Panc1 (cell line): ENCODE results near the gene ZNF165. TPM values are rescaled to one million over a fixed set of nuclear protein-coding genes. Genes with fewer than 3 reads are reported as not detected.

ENCODE experiments used
- ATAC-seq: fragments of 200-7000 bp; cut with Tn5 transposase; 2 replicates; pipeline ENCODE4 v1.9.1; 2020; ENCODE audit warnings: mild to moderate bottlenecking, moderate library complexity
- BruUV-seq: library from RNA; stranded (reverse); fragments of 400-500 nt; replicated peaks from 2 replicates; lab custom pipeline; 2021; lab: Mats Ljungman, UMichigan
- CTCF ChIA-PET: fragments of 300-600 bp; sonication (Branson Sonifier 250); formaldehyde crosslinking; loops from one replicate; lab custom pipeline; 2022; ENCODE audit warnings: antibody characterized with exemption; lab: Charles Lee
- POLR2A ChIA-PET: fragments of 300-600 bp; sonication (Branson Sonifier 250); formaldehyde crosslinking; loops from one replicate; lab custom pipeline; 2022; ENCODE audit warnings: antibody characterized with exemption; lab: Charles Lee
- DNase-seq: peaks from one replicate; pipeline ENCODE4 v3.0.0-alpha.2; 2010; ENCODE audit warnings: low read depth, low spot score
- H3K27ac ChIP-seq: 2 replicates; pipeline ENCODE4 v1.5.1; 2011; ENCODE audit warnings: mild to moderate bottlenecking, low read length, inconsistent platforms
- H3K27me3 ChIP-seq: fragments of 200-500 bp; sonication (Bioruptor generic); 2 replicates; pipeline ENCODE4 v1.6.0; 2014; ENCODE audit warnings: low read length, inconsistent platforms; ENCODE audit not compliant: control insufficient read depth, insufficient read depth
- H3K36me3 ChIP-seq: fragments of 200-500 bp; sonication (Bioruptor generic); 2 replicates; pipeline ENCODE4 v1.5.1; 2014; ENCODE audit warnings: inconsistent platforms, mild to moderate bottlenecking, low read length, moderate library complexity; ENCODE audit not compliant: control insufficient read depth, insufficient read depth
- H3K4me1 ChIP-seq: 2 replicates; pipeline ENCODE4 v1.5.1; 2011; ENCODE audit warnings: inconsistent platforms, mild to moderate bottlenecking, low read length, moderate library complexity; ENCODE audit not compliant: control insufficient read depth, insufficient read depth
- H3K4me3 ChIP-seq, 2 experiments: 2 replicates each; pipeline ENCODE4 v1.5.1; 2011 to 2012; ENCODE audit warnings: low read depth in 2 of 2, low read length in 2 of 2, mild to moderate bottlenecking in 2 of 2, inconsistent platforms in 1 of 2, moderate library complexity in 1 of 2
- H3K9me3 ChIP-seq: fragments of 200-500 bp; sonication (Bioruptor generic); 2 replicates; pipeline ENCODE4 v1.5.1; 2014; ENCODE audit warnings: low read depth, mild to moderate bottlenecking, inconsistent platforms, low read length, moderate library complexity; ENCODE audit not compliant: control insufficient read depth, insufficient read depth
- POLR2AphosphoS5 ChIP-seq: IDR thresholded peaks from 2 replicates; pipeline ENCODE4 v1.6.1; 2012; ENCODE audit warnings: mild to moderate bottlenecking, low read depth, low read length, moderate library complexity
- SIN3A ChIP-seq: IDR thresholded peaks from 2 replicates; pipeline ENCODE4 v1.6.1; 2012; ENCODE audit warnings: low read depth, mild to moderate bottlenecking, low read length, moderate library complexity, borderline replicate concordance; ENCODE audit not compliant: insufficient read depth
- TCF7L2 ChIP-seq: IDR thresholded peaks from 2 replicates; pipeline ENCODE4 v1.6.1; 2011; ENCODE audit warnings: mild to moderate bottlenecking, low read depth, low read length, inconsistent platforms
- in situ Hi-C: cut with HindIII; loops from 2 replicates; pipeline ENCODE4 v1.10.0; 2016; ENCODE audit warnings: low sequenced_read_pairs, low pct_unique_long_range_greater_than_20kb
- intact Hi-C: fragments of 100-400 bp; cut with micrococcal nuclease; formaldehyde crosslinking; loops from one replicate; pipeline ENCODE4 v1.10.0; 2022; ENCODE audit not compliant: unreplicated experiment
- total RNA-seq: library from RNA; stranded (reverse); gene quantifications from one replicate; pipeline ENCODE4 v1.2.1, GENCODE V29; 2021; ENCODE audit not compliant: unreplicated experiment
- TF ChIP-seq, protein P1 (sequence below), 2 experiments: IDR thresholded peaks; 2 replicates each; pipeline ENCODE4 v1.6.1; 2011 to 2012; ENCODE audit warnings: low read depth in 2 of 2, control low read depth in 1 of 2, low read length in 1 of 2, mild to moderate bottlenecking in 1 of 2, moderate library complexity in 1 of 2; ENCODE audit not compliant: insufficient read depth in 1 of 2
- TF ChIP-seq, protein P2 (sequence below): fragments of 450-650 bp; IDR thresholded peaks from 2 replicates; pipeline ENCODE4 v1.5.1; 2017; ENCODE audit warnings: mild to moderate bottlenecking

Gene ZNF165
- total RNA-seq, 1 experiment from 2014 or later = 4.2 TPM

DNA sequence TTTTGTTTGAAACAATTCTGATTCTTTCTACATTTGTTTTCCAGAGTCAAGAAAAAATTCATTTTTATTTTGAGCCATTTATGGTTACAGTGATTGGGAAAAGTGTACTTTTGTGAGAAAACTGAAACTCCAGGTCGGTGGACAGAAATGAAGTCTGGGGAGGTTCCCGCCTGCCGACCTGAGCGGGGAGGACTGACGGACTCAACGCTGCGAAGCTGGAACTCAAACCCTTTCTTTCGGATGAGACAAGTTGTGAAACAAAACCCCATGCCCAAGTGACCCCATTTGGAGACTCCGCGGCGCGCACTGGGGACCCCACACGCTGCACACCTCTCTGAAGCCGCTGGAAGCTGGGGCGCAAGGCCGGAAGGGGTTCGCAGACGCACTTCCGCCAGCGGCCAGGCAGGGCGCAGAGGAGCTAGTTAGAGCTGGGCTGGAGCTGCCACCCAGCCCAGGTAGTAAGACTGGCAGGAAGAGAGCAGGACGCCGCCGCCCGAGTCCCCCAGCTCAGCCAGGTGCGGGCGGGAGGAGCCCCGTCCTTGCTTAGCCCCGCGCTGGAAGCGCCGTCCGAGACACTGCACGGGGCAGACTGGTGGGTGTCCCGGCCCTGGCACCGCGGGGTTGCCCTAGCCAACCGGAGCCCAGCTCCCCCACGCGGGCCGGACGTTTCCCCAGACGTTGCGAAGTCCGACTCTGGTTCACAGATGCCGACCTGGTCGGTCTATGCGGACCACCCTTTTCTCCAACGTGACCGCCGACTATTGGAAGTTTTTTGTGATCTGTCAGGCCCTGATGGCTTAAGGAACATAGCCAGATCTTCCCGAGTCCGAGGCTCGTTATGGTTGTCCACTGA, 24.2 kb downstream of the ZNF165 start:
- TF ChIP-seq, protein P1, sequence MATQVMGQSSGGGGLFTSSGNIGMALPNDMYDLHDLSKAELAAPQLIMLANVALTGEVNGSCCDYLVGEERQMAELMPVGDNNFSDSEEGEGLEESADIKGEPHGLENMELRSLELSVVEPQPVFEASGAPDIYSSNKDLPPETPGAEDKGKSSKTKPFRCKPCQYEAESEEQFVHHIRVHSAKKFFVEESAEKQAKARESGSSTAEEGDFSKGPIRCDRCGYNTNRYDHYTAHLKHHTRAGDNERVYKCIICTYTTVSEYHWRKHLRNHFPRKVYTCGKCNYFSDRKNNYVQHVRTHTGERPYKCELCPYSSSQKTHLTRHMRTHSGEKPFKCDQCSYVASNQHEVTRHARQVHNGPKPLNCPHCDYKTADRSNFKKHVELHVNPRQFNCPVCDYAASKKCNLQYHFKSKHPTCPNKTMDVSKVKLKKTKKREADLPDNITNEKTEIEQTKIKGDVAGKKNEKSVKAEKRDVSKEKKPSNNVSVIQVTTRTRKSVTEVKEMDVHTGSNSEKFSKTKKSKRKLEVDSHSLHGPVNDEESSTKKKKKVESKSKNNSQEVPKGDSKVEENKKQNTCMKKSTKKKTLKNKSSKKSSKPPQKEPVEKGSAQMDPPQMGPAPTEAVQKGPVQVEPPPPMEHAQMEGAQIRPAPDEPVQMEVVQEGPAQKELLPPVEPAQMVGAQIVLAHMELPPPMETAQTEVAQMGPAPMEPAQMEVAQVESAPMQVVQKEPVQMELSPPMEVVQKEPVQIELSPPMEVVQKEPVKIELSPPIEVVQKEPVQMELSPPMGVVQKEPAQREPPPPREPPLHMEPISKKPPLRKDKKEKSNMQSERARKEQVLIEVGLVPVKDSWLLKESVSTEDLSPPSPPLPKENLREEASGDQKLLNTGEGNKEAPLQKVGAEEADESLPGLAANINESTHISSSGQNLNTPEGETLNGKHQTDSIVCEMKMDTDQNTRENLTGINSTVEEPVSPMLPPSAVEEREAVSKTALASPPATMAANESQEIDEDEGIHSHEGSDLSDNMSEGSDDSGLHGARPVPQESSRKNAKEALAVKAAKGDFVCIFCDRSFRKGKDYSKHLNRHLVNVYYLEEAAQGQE (IDR thresholded peaks at IDR 0.05; ENCODE audit: insufficient read depth in 1 of 2, low read depth in 2 of 2, low read length in 1 of 2) = 0 out of 4 replicates have a peak, but pooled peaks of 1 of the 2 experiments have one; percentile 28
- TF ChIP-seq TCF7L2 (peak; percentile 39; the same call in 1 of the 2 replicates), SIN3A (peak; percentile 60; the same call in 1 of the 2 replicates), POLR2AphosphoS5 (peak; percentile 94)
- TF ChIP-seq, protein P2, sequence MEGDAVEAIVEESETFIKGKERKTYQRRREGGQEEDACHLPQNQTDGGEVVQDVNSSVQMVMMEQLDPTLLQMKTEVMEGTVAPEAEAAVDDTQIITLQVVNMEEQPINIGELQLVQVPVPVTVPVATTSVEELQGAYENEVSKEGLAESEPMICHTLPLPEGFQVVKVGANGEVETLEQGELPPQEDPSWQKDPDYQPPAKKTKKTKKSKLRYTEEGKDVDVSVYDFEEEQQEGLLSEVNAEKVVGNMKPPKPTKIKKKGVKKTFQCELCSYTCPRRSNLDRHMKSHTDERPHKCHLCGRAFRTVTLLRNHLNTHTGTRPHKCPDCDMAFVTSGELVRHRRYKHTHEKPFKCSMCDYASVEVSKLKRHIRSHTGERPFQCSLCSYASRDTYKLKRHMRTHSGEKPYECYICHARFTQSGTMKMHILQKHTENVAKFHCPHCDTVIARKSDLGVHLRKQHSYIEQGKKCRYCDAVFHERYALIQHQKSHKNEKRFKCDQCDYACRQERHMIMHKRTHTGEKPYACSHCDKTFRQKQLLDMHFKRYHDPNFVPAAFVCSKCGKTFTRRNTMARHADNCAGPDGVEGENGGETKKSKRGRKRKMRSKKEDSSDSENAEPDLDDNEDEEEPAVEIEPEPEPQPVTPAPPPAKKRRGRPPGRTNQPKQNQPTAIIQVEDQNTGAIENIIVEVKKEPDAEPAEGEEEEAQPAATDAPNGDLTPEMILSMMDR = peak; percentile 77
- CTCF ChIA-PET = interaction anchor here (0.5 to 0.6 kb wide), 2 partner anchors 8 to 30 kb away, joined by 3 to 5 read pairs; no protein-coding TSS in a partner anchor
- peaks cover 9% of the 10 kb centered on the region for H3K4me1 ChIP-seq
- peak overlapping the region; percentile 95 for H3K27ac ChIP-seq
- DNase-seq (no peak), ATAC-seq (peak; percentile 100)
- POLR2A ChIA-PET = interaction anchor here (0.5 kb wide), 1 partner anchor 268 kb away, joined by 7 read pairs; no protein-coding TSS in a partner anchor
- in situ Hi-C loops (no loop called here), intact Hi-C loops (no loop called here)
- peak overlapping the region; percentile 68 to 71 for H3K4me3 ChIP-seq
- H3K36me3 ChIP-seq = no peaks in the 10 kb centered on the region
- BruUV-seq = no TSS peak
- H3K27me3 ChIP-seq = no peaks in the 10 kb centered on the region
- H3K9me3 ChIP-seq = no peaks in the 10 kb centered on the region

DNA sequence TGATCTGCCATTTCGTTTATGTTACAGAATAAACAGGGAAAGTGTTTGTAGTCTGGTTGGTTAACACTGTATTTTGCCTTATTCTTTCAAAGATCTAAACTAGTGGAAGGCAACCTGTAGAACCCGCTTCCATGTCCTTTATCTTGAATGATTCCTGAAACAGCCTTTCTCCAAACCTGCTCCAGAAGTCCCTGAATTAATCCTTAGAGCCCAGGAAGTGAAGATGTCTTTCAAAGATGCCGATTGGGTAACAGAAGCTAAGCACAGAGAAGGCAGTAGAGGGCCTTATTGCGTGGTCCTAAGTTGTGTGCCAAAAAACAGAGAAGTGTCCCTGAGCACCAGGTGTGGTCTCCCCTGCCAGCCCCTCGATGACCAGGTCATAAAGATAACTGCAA, 24.9 kb downstream of the ZNF165 start:
- Histone ChIP-seq H3K36me3 (no peaks in the 10 kb centered on the region), H3K27me3 (no peaks in the 10 kb centered on the region), H3K4me1 (peaks cover 9% of the 10 kb centered on the region), H3K9me3 (no peaks in the 10 kb centered on the region), H3K27ac (peak overlapping the region; percentile 95), H3K4me3 (peak overlapping the region; percentile 68 to 71)
- TF ChIP-seq, protein P1 (IDR thresholded peaks at IDR 0.05; ENCODE audit: insufficient read depth in 1 of 2, low read depth in 2 of 2, low read length in 1 of 2) = no peak
- TF ChIP-seq, protein P2 = no peak
- TF ChIP-seq POLR2AphosphoS5 = no peak
- POLR2A ChIA-PET = no interaction called here
- CTCF ChIA-PET = interaction anchor here (0.5 to 0.6 kb wide), 2 partner anchors 7 to 31 kb away, joined by 3 to 5 read pairs; no protein-coding TSS in a partner anchor
- DNase-seq = no peak
- peak; percentile 47; the same call in 1 of the 2 replicates for ATAC-seq
- no TSS peak for BruUV-seq
- in situ Hi-C loops (no loop called here), intact Hi-C loops (no loop called here)
